ENCODE data around the gene LHFPL2. TPM values are rescaled to one million over a fixed set of nuclear protein-coding genes. Genes with fewer than 3 reads are reported as not detected.
A peak's percentile ranks its signal among the peaks of the same experiment; 100 is the strongest.

Gene LHFPL2
- total and polyA plus RNA-seq, 2 donors from 2014 or later, result 1.8 to 12.6 TPM

DNA sequence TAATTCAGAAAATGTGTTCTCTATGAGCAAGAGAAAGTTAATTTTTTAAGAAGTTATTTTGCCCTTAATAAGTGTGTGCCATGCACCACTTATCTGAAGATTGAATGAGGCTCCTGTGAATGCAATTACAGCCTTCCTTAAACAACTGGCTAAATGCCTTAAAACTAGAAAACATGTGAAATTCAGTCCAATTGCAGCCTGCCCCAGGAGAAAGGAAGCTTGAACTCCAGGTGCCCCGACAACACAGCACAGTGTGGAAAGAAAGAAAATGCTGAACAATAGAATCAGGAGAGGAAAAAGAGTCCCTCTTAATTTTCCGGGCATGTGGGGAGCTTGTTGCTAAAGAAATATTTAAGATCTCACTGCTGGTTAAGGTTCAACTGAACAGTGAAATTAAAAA, 8.8 kb downstream of the LHFPL2 start:
- intact Hi-C loops (cut with DNase I), result no loop called here
- Histone ChIP-seq H3K4me3 (ENCODE audit: low read length in 3 of 3) (no peak overlapping the region), H3K9ac (ENCODE audit: low read length in 3 of 3) (no peak overlapping the region), H3K27me3 (ENCODE audit: control insufficient read depth, insufficient read depth, low read length) (no peaks in the 10 kb centered on the region), H3K9me3 (ENCODE audit: control insufficient read depth in 2 of 3, insufficient read depth in 1 of 3, low read length in 3 of 3) (no peaks in the 10 kb centered on the region), H3K36me3 (ENCODE audit: control insufficient read depth in 2 of 3, insufficient read depth in 3 of 3, low read length in 3 of 3) (no peaks in the 10 kb centered on the region), H3K27ac (ENCODE audit: low read depth in 2 of 2, low read length in 2 of 2) (no peak overlapping the region), H3K4me1 (ENCODE audit: control insufficient read depth in 2 of 3, insufficient read depth in 2 of 3, low read depth in 1 of 3, low read length in 3 of 3) (peaks cover 7 to 26% (median 12%) of the 10 kb centered on the region in 3 donors)
- FAIRE-seq (no peak), DNase-seq (peak in 1 of 5 donors; percentile 70)
- TF ChIP-seq, protein P1, sequence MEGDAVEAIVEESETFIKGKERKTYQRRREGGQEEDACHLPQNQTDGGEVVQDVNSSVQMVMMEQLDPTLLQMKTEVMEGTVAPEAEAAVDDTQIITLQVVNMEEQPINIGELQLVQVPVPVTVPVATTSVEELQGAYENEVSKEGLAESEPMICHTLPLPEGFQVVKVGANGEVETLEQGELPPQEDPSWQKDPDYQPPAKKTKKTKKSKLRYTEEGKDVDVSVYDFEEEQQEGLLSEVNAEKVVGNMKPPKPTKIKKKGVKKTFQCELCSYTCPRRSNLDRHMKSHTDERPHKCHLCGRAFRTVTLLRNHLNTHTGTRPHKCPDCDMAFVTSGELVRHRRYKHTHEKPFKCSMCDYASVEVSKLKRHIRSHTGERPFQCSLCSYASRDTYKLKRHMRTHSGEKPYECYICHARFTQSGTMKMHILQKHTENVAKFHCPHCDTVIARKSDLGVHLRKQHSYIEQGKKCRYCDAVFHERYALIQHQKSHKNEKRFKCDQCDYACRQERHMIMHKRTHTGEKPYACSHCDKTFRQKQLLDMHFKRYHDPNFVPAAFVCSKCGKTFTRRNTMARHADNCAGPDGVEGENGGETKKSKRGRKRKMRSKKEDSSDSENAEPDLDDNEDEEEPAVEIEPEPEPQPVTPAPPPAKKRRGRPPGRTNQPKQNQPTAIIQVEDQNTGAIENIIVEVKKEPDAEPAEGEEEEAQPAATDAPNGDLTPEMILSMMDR (IDR thresholded peaks at IDR 0.05; ENCODE audit: borderline replicate concordance, extremely low read depth, insufficient read depth), result no peak

DNA sequence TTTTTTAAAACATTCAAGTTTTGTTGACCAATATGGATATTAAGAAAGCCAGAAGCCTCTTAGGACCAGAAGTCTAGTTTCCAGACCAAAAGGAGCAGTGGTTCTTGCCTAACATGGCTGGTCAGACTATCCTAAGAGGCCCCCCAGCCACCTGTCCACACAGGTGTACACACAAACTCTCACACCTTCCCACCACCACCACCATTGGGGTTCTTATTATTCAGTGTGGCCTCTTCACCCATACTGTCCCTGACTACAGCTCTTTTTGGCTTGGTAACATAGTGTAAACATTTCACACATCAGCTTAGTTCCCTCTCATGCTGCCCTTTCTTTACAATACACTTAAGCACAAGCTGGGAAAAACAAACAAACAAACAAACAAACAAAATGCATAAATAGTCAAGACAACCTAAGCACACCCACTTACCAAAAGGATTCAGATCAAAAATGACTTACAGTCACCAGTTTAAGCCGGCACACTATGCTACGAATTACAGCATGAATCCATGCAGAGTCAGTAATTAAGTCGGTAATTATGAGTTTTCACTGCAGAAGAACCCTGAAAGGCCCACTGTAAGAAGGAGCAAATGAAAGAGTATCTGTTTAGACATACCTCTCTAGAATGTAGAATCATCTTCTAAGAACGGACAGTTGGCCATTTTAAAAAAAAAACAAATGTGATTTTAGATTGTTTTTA, 9.5 kb downstream of the LHFPL2 start:
- Histone ChIP-seq H3K4me1 (ENCODE audit: control insufficient read depth in 2 of 3, insufficient read depth in 2 of 3, low read depth in 1 of 3, low read length in 3 of 3) (peaks cover 5 to 26% (median 12%) of the 10 kb centered on the region in 3 donors), H3K27ac (ENCODE audit: low read depth in 2 of 2, low read length in 2 of 2) (no peak overlapping the region), H3K27me3 (ENCODE audit: control insufficient read depth, insufficient read depth, low read length) (no peaks in the 10 kb centered on the region), H3K9ac (ENCODE audit: low read length in 3 of 3) (no peak overlapping the region), H3K36me3 (ENCODE audit: control insufficient read depth in 2 of 3, insufficient read depth in 3 of 3, low read length in 3 of 3) (no peaks in the 10 kb centered on the region), H3K9me3 (ENCODE audit: control insufficient read depth in 2 of 3, insufficient read depth in 1 of 3, low read length in 3 of 3) (no peaks in the 10 kb centered on the region), H3K4me3 (ENCODE audit: low read length in 3 of 3) (no peak overlapping the region)
- TF ChIP-seq, protein P1 (IDR thresholded peaks at IDR 0.05; ENCODE audit: borderline replicate concordance, extremely low read depth, insufficient read depth), result no peak
- intact Hi-C loops (cut with DNase I), result no loop called here
- no peak for FAIRE-seq
- no peak for DNase-seq

DNA sequence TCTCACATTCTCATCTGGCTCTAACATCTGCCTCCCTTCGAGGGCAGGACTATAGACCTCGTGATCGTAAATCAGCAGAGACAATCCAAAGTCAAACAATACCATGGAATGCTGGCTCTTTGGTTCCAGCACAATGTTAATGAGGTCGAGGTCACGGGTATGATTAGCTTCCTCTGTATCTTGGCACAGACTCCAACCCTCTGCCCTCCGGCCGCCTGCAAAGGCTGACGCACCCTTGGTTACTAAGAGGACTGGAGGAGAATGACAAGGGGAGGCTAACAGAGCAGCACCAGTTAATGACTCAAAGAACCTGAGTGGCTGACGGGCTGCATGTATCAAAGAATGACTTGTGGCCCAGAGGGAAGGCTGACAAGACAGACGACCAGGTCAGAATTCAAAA, 10.1 kb downstream of the LHFPL2 start:
- FAIRE-seq (no peak), DNase-seq (peak; percentile 86 to 95 (median 93))
- H3K36me3 ChIP-seq (ENCODE audit: control insufficient read depth in 2 of 3, insufficient read depth in 3 of 3, low read length in 3 of 3), result no peaks in the 10 kb centered on the region
- no peak overlapping the region for H3K27ac ChIP-seq (ENCODE audit: low read depth in 2 of 2, low read length in 2 of 2)
- no peaks in the 10 kb centered on the region for H3K27me3 ChIP-seq (ENCODE audit: control insufficient read depth, insufficient read depth, low read length)
- no peaks in the 10 kb centered on the region for H3K9me3 ChIP-seq (ENCODE audit: control insufficient read depth in 2 of 3, insufficient read depth in 1 of 3, low read length in 3 of 3)
- TF ChIP-seq, protein P1 (IDR thresholded peaks at IDR 0.05; ENCODE audit: borderline replicate concordance, extremely low read depth, insufficient read depth), result no peak
- no peak overlapping the region for H3K9ac ChIP-seq (ENCODE audit: low read length in 3 of 3)
- H3K4me3 ChIP-seq (ENCODE audit: low read length in 3 of 3), result peak overlapping the region in 1 of 3 donors; percentile 18
- peaks cover 5 to 26% (median 12%) of the 10 kb centered on the region in 3 donors for H3K4me1 ChIP-seq (ENCODE audit: control insufficient read depth in 2 of 3, insufficient read depth in 2 of 3, low read depth in 1 of 3, low read length in 3 of 3)
- intact Hi-C loops (cut with DNase I), result no loop called here

Data from kidney (tissue), 14 donors.